ENCODE results near the gene DHRS9.

DNA sequence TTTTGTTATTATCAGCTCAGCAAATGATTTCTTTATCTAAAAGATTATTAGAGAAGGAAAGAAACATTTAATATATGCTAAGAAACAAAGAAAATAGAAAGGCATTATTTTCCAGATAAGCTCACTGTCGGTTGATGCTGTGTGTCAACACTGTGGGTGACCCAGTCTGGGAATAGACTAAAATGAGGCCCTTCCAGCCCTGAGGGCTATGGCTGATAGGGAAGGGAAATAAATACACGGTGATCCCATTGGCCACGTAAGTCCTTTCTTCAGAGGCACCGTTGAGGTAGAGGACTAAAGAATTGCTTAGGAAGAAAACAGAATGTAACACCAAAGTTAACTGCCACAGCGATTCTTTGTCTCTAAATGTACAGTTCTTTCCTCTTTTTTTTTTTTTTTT is 40.0 kb upstream of the DHRS9 start:
- TF ChIP-seq POLR2A (IDR thresholded peaks at IDR 0.05; ENCODE audit: extremely low read depth, insufficient read length) (no peak), MYC (IDR thresholded peaks at IDR 0.05; ENCODE audit: low read depth, low read length) (no peak)
- TF ChIP-seq, protein P1, sequence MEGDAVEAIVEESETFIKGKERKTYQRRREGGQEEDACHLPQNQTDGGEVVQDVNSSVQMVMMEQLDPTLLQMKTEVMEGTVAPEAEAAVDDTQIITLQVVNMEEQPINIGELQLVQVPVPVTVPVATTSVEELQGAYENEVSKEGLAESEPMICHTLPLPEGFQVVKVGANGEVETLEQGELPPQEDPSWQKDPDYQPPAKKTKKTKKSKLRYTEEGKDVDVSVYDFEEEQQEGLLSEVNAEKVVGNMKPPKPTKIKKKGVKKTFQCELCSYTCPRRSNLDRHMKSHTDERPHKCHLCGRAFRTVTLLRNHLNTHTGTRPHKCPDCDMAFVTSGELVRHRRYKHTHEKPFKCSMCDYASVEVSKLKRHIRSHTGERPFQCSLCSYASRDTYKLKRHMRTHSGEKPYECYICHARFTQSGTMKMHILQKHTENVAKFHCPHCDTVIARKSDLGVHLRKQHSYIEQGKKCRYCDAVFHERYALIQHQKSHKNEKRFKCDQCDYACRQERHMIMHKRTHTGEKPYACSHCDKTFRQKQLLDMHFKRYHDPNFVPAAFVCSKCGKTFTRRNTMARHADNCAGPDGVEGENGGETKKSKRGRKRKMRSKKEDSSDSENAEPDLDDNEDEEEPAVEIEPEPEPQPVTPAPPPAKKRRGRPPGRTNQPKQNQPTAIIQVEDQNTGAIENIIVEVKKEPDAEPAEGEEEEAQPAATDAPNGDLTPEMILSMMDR (IDR thresholded peaks at IDR 0.05; ENCODE audit: low read depth, low read length): no peak
- TF ChIP-seq, protein P2, sequence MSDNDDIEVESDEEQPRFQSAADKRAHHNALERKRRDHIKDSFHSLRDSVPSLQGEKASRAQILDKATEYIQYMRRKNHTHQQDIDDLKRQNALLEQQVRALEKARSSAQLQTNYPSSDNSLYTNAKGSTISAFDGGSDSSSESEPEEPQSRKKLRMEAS (IDR thresholded peaks at IDR 0.05; ENCODE audit: low read depth, low read length): no peak

All from NB4 (cell line).